Measurements from ENCODE around the gene OR52I1.

The OR52I1 gene

DNA sequence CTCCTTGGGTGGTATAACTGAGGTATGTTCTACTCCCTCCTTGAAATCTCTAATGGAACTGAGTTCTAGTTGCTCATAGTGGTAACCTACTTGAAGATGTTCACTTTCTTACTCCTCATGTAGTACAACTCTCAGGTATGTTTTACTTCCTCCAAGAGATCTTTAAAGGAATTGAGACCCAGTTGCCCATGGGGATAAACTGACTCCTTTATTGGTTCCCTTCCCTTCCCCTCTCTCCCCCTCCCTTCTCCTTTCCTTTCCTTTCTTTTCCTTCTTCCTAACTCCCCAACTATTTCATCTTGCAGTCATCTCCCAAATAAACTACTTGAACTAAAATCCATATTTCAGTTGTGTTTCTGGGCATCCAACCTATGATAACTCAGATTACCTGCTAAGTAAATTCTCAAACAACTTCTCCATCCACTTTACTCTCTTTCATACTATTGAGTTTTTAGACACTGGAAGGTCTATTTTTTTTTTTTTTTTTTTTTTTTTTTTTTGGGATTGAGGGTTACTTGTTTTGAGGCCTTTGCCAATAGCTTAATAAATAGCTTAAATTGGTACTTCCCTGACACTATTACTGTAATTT is 22.1 kb downstream of the OR52I1 start:
- no peak for DNase-seq

DNA sequence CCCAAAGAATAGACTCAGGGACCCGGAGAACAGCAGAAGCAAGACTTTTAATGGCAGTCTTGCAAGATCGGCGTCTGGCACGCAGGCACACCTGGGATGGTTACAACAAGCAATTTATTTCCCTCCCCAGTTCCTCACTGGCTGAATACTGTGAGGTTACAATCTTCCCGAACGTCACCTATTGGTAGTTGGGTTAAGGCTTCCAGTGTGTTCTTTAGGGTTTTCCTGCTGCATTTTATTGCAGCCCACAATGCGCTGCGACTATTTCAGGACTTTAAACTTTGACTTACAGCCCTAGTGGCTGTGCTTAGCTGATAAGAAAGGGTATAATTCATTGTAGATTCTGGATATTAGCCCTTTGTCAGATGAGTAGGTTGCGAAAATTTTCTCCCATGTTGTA is 25.7 kb downstream of the OR52I1 start:
- no peak for DNase-seq

DNA sequence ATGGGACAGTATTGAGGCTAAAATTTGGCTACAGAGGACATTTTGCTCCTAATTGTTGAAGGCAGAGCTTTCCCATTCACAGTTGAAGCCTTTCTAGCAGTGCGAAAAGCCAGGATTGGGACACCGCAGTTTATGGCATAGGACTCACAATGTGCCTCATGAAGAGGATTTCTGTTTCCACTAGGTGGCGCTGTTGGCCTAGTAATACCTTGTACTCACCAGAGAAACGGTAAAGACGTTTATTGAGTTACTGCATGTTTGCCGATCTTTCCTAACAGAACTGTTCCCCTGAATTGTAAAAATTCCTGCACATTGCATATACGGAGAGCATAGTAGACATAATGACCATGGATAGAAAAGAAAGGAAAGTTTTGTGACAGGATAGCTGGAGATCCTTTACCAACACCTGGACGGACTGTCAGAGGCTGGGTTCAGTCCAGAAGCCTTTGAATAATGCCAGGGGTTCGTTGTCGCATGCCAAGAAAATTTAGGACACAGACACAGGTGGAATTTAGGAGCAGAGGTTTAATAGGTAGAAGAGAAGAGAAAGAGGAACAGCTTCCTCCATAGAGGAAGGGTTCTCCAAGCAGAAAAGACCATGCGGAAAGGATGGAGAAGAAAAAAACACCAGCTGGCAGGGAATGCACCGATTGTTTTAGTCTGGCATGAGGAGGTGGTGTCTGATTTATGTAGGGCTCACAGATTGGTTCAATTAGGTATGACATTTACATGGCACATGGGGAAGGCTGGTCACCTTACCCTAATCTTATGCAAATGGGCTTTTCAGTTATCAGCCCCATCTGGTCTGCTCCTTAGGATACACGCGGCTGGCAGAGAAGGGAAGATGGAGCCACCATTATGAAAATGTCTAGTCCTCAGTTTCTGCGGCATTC is 32.6 kb downstream of the OR52I1 start:
- DNase-seq: peak; percentile 92

DNA sequence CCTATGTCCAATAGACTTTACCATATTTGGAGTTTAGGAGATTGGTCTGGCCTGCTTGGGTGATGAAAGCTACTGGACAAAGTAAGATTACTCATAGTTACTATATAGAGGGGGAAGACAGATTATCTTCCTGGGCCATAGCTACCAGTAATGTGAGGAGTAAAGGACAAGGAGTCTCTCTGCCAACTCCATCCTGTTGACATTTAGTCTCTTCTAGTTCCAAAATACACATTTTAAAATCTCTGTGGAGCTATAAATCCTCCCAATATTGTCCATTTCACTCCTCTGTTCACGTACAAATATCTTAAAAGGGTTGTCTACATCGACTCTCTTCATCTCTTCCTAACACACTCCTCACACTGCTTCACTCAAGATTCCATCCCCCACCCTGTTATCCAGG is 42.3 kb downstream of the OR52I1 start:
- DNase-seq: no peak

DNA sequence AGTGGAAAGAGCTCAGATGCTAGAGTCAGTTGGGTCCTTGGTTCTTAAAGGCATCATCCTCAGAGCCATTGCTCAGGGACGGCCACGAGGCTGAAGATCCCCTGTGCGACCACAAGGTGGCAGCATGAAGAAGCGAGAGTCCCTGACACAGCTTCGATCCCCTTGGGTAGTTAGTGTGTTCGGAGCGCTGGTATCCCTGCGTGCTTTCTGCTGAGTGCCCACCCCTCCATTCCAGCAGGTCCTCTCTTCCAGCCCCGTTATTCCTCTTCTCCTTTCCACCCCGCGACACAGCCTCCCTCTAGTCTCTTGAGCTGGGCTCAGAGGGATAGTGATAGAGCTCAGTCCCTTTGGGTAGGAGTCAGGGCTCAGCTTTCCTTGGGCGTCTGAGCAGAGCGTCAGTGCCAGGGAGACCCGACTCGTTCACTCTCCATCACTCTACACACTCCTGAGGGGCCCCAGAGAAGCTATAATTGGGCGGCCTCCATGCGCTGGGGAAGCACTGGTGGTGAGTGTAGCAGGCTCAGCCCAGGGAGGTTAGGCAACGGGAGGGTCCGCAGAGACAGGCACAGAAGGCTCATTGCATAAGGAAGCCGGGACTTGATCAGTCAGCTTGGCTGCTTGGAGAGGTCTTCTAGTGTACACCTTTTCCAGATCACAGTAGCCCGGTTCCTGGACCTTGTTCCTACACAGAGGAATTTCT is 43.3 kb downstream of the OR52I1 start, which contains the start of gene OR51D1:
OR51D1 (plus strand) TSS at position 516 of the 700 bp plus-strand sequence. CDS start 2,314 bp downstream, outside the sequence.
- peak; percentile 88 for DNase-seq

DNA sequence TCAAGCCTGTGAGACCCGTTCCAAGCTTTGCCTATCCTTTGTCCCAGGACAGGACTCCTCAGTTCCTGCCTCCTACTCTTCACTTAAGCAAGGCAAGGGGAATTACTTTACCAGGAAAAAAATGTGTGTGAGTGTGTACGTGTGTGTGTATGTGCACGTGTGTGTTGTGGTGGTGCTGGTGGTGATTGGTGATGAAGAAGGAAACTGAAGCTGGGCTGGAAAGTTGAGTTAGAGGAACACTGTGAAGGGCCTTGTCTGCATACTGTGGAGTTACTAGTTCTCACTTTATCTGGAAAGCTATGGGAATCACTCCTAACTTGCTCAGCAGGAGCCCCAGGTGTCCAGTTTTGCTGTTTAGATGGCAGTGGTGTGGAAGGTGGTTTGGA is 43.8 kb downstream of the OR52I1 start:
- no peak for DNase-seq

DNA sequence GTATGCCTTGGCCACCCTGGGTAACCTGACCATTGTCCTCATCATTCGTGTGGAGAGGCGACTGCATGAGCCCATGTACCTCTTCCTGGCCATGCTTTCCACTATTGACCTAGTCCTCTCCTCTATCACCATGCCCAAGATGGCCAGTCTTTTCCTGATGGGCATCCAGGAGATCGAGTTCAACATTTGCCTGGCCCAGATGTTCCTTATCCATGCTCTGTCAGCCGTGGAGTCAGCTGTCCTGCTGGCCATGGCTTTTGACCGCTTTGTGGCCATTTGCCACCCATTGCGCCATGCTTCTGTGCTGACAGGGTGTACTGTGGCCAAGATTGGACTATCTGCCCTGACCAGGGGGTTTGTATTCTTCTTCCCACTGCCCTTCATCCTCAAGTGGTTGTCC is 46.1 kb downstream of the OR52I1 start:
- DNase-seq: no peak

DNA sequence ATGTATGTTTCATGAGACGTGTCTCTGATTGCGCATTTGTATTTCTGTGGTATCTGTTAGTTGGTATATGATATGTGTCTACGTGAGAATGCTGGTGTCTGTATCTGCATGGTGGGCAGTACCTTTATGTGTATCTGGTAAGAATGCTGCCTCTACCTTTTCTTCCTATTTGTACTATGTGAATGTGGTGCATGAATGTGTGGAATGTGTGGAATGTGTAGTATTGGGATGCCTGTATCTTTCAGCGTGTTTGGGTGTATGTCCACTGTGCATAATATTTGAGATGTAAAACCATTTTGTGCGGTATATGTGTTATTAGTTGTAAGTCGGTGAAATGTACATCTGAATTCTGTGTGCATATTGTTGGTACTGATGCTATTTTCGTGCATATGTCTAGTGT is 47.7 kb downstream of the OR52I1 start:
- no peak for DNase-seq

DNA sequence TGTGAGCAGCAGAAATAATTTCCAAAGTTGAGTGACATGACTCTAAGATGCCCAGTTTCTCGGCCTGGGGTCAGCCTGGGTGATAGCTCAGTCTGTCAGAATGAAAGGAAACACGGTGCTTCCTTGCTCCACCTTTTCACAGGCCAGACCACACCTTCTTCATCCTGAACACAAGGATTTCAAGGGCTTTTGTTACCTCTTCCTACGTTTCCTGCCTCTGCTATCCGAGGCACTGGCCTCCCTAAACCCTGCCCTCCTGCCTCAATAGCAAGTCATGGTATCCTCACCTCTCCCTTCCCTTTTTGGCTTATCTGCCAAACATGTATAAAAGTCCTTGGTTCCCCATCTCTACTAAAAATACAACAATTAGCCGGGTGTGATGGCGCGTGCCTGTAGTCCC is 48.2 kb downstream of the OR52I1 start:
- no peak for DNase-seq

DNA sequence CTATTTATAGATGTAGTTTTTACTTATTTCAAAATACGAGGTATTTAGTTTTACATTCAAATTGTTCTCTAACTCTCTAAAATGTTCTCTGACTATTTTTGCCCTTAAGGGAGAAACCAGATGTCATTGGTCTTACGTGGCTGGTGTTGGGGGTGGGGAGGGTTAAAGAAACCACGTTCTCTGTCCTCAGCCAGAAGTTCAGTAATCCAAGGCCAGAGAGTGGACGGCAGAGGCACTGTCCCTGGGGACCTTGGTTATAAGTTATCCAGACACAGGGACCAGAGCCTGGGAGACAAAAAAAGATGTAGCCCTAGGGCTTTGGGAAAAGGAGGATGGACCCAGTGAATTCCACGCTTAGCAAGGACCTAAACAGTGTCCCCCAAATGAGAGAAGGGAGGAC is 49.2 kb downstream of the OR52I1 start:
- DNase-seq: no peak

DNA sequence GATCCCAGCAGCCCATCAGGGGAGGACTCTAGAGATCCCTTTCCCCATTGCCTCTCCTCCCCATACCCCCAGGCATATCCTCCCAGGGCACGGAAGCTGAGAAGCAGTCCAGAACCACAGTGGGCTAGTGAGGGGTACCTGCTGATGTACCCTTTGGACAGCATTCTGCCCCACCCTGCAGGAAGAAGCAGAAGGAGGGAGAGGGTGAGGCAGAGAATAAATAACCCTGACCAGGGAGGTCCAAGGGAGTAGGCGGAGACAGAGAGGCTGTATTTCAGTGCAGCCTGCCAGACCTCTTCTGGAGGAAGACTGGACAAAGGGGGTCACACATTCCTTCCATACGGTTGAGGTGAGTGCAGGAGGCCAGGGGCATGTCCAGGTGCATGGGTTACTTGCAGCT is 49.8 kb downstream of the OR52I1 start, which contains the start of gene OR51E1:
OR51E1 (plus strand) TSS at position 301 of the 400 bp plus-strand sequence. CDS start 8,545 bp downstream, outside the sequence.
- no peak for DNase-seq

DNA sequence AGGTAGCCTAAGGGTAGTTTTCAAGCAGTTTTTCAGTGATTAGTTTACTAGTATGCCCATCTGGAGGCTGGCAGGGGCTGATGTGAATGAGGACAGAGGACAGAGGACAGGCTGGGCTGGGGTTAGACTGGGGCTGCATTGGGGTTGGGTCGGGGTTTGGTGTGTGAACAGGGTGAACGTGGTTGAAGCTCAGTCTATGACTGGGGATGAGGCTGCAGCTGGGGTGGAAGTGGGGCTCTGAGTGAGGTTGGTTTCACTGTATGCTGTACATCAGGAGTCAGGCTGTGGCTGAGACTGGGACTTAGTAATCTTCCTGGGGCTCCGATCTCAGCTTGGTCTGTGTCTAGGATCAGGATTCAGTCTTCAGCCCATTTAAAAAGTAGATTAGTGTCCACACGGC is 50.4 kb downstream of the OR52I1 start:
- no peak for DNase-seq

All from DMS53 (cell line).